Adipocyte (in vitro differentiated cells): ENCODE data around the gene ENAH.

ENCODE experiments used
- DNase-seq: peaks from one replicate; pipeline ENCODE4 v3.0.0-alpha.2; 2015; ENCODE audit warnings: low read depth
- H3K27me3 ChIP-seq: replicated peaks from 2 replicates; pipeline ENCODE4 v1.7.0; 2013; ENCODE audit warnings: mild to moderate bottlenecking, low read length, moderate library complexity; ENCODE audit not compliant: control insufficient read depth, insufficient read depth
- H3K36me3 ChIP-seq: 2 replicates; pipeline ENCODE4 v1.7.0; 2013; ENCODE audit warnings: low read length, mild to moderate bottlenecking, moderate library complexity; ENCODE audit not compliant: control insufficient read depth, insufficient read depth, severe bottlenecking
- H3K4me1 ChIP-seq: 2 replicates; pipeline ENCODE4 v1.7.0; 2013; ENCODE audit warnings: mild to moderate bottlenecking, low read length, moderate library complexity; ENCODE audit not compliant: control insufficient read depth, insufficient read depth
- H3K4me3 ChIP-seq: 2 replicates; pipeline ENCODE4 v1.7.0; 2013; ENCODE audit warnings: mild to moderate bottlenecking, low read length, moderate library complexity
- H3K9ac ChIP-seq: 2 replicates; pipeline ENCODE4 v1.7.0; 2013; ENCODE audit warnings: mild to moderate bottlenecking, low read length, moderate library complexity
- H3K9me3 ChIP-seq: 2 replicates; pipeline ENCODE4 v1.7.0; 2013; ENCODE audit warnings: mild to moderate bottlenecking, low read length, moderate library complexity; ENCODE audit not compliant: control insufficient read depth

Gene ENAH

DNA sequence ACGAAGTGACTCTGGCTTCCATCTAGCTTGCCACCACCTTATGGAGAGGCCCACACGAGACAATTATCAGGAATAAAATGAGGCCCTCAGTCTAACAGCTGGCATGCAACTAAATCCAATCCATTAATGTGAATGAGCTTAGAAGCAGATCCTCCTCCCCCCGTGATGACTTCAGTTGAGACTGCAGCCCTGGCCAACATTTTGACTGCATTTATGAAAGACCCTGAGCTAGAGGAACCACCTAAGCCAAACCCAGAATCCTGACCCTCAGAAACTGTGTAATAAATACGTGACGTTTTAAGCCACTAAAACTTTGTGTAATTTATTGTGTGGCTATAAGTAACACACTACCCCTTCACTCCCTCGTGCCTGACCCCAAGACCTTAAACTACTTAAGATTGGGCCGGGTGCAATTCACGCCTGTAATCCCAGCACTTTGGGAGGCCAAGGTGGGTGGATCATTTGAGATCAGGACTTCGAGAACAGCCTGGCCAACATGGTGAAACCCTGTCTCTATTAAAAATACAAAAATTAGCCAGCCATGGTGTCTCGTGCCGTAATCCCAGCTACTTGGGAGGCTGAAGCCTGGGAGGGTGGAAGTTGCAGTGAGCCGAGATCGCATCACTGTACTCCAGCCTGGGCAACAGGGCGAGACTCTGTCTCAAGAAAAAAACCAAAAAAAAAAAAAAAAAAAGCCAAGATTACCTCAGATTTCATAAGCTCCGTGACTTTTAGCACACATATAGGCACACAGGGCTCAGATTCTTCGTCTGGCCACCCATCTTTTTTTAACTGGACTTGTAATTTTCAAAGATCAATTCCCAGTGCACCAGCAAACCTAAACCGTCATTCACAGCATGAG, 72.5 kb downstream of the ENAH start:
- Histone ChIP-seq H3K36me3 (no peaks in the 10 kb centered on the region), H3K9me3 (no peaks in the 10 kb centered on the region), H3K4me3 (no peak overlapping the region), H3K4me1 (peaks cover 25% of the 10 kb centered on the region), H3K27me3 (no peaks in the 10 kb centered on the region), H3K9ac (no peak overlapping the region)
- no peak for DNase-seq

DNA sequence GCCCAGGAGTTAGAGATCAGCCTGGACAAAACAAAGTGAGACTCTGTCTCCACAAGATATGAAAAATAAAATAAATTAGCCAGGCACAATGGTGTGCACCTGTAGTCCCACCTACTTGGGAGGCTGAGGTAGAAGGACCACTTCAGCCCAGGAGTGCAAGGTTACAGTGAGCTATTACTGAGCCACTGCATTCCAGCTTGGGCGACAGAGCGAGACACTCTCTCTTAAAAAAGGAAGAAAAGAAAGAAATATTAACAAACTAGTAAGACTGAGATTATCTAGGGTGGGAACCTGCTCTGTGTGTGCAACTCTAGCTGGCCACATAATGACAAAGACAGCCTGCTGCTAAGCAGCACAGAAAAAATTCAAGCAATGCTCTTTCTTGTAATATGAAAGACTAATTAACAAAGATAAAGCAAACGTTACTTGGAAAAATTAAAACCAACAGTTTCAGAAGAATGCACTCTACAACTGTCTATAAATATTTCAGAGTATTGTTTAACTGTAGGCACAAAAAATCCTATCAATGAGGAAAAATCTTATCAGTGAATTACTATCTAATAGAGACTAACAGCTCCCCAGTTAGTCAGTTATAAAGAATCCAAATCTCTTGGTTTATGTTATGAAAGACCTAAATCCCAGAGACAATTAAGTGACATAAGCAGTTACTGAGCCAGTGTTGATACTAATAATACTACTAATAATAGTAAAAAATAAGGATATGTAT, 74.5 kb downstream of the ENAH start:
- H3K9ac ChIP-seq, result no peak overlapping the region
- no peaks in the 10 kb centered on the region for H3K36me3 ChIP-seq
- DNase-seq, result no peak
- H3K4me3 ChIP-seq, result no peak overlapping the region
- H3K9me3 ChIP-seq, result no peaks in the 10 kb centered on the region
- H3K27me3 ChIP-seq, result no peaks in the 10 kb centered on the region
- H3K4me1 ChIP-seq, result peaks cover 25% of the 10 kb centered on the region

DNA sequence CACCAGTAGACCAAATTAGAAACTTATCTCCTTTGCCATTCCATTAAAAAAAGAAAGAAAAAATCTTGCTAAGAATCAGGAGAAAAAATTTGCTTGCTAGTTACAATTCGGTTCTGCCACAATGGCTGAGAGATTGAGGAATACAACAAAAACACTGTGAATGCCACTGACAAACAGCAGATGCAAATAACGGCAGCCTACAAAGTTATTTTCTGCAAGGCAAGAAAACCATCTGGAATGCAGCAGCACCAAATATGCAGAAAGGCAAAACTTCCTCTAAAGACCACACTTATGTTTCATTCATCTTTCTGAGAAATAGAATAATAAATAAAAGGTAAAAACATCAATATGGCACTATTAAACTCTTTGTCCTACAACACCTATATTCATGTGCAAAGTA, 75.7 kb downstream of the ENAH start:
- Histone ChIP-seq H3K9me3 (no peaks in the 10 kb centered on the region), H3K27me3 (no peaks in the 10 kb centered on the region), H3K9ac (no peak overlapping the region), H3K36me3 (no peaks in the 10 kb centered on the region), H3K4me3 (no peak overlapping the region), H3K4me1 (peaks cover 29% of the 10 kb centered on the region)
- DNase-seq, result peak; percentile 47

DNA sequence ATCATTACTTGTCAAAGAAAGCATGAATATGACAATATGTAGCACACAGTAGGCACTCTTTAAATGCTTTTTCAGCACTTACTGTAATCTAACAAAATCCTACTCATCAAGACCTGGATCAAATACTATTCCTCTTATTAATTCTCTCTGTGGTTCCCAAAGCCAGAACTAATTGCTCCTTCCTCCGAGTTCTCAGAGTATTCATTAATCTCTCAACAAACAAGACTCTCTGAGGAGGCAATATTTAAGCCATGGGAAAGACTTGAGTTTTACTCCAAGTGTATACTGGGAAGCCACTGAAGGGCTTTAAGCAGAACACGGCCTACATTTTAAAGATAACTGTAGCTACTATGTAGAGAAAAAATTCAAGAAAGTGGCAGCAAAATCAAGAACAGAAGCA, 79.7 kb downstream of the ENAH start:
- peaks cover 22% of the 10 kb centered on the region for H3K4me1 ChIP-seq
- no peak overlapping the region for H3K9ac ChIP-seq
- no peaks in the 10 kb centered on the region for H3K9me3 ChIP-seq
- H3K36me3 ChIP-seq, result no peaks in the 10 kb centered on the region
- DNase-seq, result no peak
- no peak overlapping the region for H3K4me3 ChIP-seq
- no peaks in the 10 kb centered on the region for H3K27me3 ChIP-seq

DNA sequence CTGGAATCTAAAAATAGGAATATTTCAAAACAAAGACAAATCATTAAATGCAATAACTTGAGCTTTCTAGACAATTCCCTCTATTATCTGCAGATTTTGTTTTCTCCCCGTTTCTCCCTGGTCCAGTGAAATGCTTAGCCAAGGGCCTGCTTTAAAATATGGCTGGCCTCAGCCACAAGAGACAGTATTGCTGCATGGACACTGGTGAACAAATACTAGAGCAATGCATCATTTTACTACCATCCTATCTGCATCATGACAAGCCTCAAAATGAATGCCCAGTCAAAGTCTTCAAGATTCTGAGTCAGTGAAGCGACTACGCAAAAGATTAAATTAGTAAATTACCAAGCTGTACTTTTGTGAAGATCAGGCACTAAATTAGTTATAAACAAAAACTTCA, 80.5 kb downstream of the ENAH start:
- no peaks in the 10 kb centered on the region for H3K27me3 ChIP-seq
- peaks cover 25% of the 10 kb centered on the region for H3K4me1 ChIP-seq
- peak; percentile 56 for DNase-seq
- H3K36me3 ChIP-seq, result no peaks in the 10 kb centered on the region
- H3K4me3 ChIP-seq, result no peak overlapping the region
- no peak overlapping the region for H3K9ac ChIP-seq
- no peaks in the 10 kb centered on the region for H3K9me3 ChIP-seq

DNA sequence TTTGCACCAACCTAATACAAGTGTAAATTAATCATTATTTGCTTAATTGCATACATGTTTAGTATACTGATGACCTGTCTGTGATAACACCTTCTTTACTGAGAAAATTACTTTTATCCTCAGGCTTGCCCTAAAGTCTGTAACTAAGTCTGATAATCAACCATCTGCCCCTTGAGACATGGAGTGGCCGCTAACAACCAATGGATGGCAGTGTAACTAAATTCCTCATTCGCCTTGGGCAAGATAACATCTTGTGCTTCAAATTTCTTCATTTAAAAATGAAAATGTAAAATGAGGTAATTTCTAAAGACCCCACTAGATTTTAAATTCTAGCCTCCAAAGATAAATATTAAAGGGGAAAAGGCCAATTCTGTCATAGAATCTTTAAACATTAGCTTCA, 85.1 kb downstream of the ENAH start:
- Histone ChIP-seq H3K4me3 (no peak overlapping the region), H3K4me1 (peaks cover 50% of the 10 kb centered on the region), H3K9me3 (no peaks in the 10 kb centered on the region), H3K27me3 (no peaks in the 10 kb centered on the region), H3K36me3 (no peaks in the 10 kb centered on the region), H3K9ac (no peak overlapping the region)
- DNase-seq, result no peak

DNA sequence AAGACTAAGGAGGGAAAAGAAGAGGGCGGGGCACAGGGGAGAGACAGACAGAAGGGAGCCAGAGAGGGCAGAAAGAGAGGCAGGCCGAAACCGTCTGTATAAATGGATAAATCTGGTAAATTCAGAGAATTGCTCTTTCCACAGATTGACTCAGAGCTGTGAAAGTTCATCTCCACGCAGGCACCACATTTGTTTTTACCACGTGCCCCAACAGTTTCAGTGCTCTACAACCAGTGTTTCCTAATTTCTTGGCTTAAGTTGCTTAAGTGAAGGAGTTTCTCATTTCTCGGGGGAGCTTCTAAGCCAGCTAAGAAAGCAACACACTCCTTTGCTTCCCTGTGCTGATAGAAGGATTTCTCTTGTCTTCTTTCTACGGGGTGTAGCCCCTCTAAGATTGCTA, 87.1 kb downstream of the ENAH start:
- Histone ChIP-seq H3K9ac (peak overlapping the region; percentile 82), H3K36me3 (no peaks in the 10 kb centered on the region), H3K4me3 (peak overlapping the region; percentile 68), H3K4me1 (peaks cover 42% of the 10 kb centered on the region), H3K27me3 (no peaks in the 10 kb centered on the region), H3K9me3 (no peaks in the 10 kb centered on the region)
- peak; percentile 33 for DNase-seq

DNA sequence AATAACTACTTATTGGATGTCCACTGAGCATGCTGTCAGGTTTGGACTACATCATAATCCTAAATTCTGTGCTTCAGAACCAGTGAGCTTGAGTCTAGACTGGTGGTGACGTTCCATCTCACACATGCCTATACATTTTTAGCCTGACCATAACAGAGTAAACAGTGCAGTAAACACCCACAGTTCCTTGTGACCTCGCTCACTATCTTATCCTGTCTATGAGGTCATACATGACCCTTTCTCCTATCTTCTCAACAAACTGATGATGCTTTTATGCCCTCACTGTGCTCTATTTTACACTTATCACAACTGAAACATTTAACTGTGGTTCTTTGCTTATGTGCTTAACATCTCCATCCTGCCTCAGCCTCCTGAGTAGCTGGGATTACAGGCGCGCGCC, 91.2 kb downstream of the ENAH start:
- peaks cover 1% of the 10 kb centered on the region for H3K36me3 ChIP-seq
- no peak overlapping the region for H3K4me3 ChIP-seq
- no peak overlapping the region for H3K9ac ChIP-seq
- H3K27me3 ChIP-seq, result no peaks in the 10 kb centered on the region
- peaks cover under 1% of the 10 kb centered on the region for H3K9me3 ChIP-seq
- DNase-seq, result no peak
- peaks cover 18% of the 10 kb centered on the region for H3K4me1 ChIP-seq

DNA sequence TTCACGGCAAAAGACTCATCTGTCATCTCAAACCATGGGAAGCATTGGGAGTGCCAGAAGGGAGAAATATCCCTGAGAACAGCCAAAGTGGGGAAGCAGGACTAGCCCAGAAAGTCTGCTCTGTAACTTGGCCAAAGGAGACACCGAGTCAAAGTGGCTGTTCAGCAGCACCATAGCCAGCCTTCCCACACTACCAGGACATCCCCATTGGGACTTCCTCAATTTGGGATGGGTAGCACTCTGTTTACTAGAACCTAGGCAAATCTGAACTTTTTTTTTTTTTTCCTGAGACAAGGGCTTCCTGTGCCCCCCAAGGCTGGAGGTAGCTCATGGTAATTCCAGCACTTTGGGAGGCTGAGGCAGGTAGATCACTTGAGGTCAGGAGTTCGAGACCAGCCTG, 93.0 kb downstream of the ENAH start:
- DNase-seq, result no peak
- peaks cover 6% of the 10 kb centered on the region for H3K9me3 ChIP-seq
- peaks cover 8% of the 10 kb centered on the region for H3K36me3 ChIP-seq
- H3K27me3 ChIP-seq, result no peaks in the 10 kb centered on the region
- H3K9ac ChIP-seq, result no peak overlapping the region
- peaks cover 6% of the 10 kb centered on the region for H3K4me1 ChIP-seq
- H3K4me3 ChIP-seq, result no peak overlapping the region

DNA sequence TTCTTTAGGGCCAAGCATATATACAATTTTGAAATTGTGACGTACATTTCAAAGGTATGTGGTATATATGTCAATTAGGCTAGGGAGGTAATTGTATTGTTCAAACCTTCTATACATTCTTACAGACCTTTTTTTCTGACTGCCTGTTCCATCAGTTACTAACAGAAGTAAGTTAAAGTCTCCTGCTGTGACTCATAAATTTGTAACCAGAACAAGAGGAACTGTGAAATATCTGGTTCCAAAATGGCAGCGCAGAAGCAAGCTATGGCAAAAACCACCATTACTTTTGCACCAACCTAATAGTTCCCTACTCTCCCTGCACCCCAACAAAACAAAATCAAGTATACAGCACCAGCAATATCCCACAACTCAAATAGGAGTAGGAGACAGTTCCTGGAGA, 93.6 kb downstream of the ENAH start:
- no peak for DNase-seq
- no peak overlapping the region for H3K9ac ChIP-seq
- no peak overlapping the region for H3K4me3 ChIP-seq
- no peaks in the 10 kb centered on the region for H3K27me3 ChIP-seq
- H3K4me1 ChIP-seq, result peaks cover 8% of the 10 kb centered on the region
- peaks cover 6% of the 10 kb centered on the region for H3K9me3 ChIP-seq
- peaks cover 11% of the 10 kb centered on the region for H3K36me3 ChIP-seq

DNA sequence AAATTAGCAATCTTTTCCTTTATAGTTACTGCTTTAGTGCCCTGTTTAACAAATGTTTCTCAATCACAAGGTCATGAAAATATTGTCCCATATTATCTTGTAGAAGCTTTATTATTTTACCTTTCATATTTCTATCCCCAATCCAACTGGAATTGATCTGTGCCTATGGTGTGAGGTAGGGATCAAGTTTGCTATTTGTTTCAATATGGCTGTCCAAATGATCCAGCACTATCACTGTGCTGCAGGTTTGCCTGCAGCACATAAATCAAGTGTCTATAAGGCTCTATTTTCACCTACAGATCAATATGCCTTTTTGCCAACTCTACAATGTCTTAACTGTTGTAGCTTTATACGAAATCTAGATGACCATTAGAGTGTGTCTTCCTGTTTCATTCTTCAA, 96.2 kb downstream of the ENAH start:
- Histone ChIP-seq H3K4me3 (no peak overlapping the region), H3K9me3 (peaks cover 6% of the 10 kb centered on the region), H3K36me3 (peaks cover 11% of the 10 kb centered on the region), H3K9ac (no peak overlapping the region), H3K27me3 (no peaks in the 10 kb centered on the region), H3K4me1 (peaks cover 4% of the 10 kb centered on the region)
- no peak for DNase-seq
